ENCODE data around the gene RFX7.
A peak's percentile ranks its signal among the peaks of the same experiment; 100 is the strongest.
"Not testable (repeated sequence)": the region's sequence is repeated elsewhere in the genome, so short reads cannot be mapped to it uniquely, and the experiment has no call there.

RFX7 gene

DNA sequence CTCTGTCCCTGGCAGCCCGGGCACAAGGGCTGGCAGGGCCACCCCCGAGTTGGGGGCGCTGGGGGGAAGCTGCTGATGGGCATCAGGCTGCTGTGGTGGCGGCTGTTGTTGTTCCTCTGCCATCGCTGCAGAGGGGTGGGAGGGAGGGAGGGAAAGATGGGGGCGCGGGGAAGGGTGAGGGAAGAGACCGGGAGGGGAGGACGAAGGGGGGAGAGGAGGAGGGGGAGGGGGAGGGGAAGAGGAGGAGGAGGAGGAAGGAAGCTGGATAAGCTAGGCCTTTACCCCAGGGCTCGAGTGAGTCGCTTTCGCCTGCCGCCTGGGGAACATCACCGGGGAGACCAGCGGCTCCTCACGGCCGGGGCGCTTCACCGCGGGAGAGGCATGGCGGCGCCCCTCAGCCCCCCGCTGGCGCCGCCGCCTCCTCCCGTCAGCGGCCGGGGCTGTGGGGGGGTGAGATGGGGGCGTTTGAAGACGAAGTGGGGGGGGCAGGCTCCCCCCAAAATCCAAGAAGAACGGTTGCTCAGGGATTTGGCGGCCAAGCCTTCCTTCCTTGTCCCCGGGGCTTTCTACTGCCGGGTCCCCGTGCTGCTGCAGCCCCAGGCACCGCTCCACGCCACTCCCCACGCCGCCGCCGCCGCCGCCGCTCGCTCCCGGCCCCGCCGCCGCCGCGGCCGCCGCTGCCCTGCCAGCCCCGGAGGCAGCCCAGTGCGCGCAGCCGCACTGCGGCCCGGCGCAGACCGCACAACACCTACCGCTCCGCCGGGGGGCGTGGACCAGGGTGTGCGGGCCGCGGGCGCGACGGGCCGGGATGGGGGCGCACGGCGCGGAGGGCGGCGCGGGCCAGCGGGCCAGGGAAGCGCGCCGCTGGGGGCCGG is at the start of gene RFX7:
Gene RFX7, minus strand, starts transcription at position 717 of the 875 bp plus-strand sequence. Its CDS starts 594 bp downstream, at position 123.
- DNase-seq (ENCODE audit: low read depth in 2 of 2): peak; percentile 51 to 62

DNA sequence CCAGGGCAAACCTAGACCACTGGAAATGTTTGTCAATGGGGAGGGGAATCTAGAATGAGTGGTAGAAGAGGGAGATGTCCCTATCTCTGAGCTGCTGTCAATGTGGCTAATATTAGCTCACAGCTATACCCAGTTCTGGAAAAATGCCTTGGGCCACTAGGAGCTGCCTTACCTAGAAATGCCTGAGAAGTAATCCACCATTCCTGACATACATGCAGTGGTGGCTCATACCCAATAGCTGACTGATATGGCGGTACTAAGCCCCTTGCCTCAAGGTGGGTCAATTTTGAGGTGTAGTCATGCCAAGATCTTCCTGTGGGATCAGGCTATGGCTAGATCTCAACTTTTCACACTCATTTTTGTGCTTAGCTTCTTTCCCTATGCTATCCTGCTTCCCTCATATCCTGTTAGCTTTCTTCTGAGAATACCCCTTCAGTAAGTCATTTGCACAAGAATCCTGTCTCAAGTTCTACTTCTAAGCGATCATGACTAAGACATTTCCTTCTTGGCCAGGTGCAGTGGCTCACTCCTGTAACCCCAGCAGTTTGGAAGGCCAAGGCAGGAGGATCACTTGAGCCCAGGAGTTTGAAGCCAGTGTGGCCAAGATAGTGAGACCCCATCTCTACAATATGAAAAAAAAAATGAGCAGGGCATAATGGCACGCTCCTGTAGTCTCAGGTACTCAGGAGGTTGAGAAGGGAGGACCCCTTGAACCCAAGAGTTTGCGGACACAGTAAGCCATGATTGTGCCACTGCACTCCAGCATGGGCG is 49.1 kb upstream of the RFX7 start:
- no peak for DNase-seq (ENCODE audit: low read depth in 2 of 2)

DNA sequence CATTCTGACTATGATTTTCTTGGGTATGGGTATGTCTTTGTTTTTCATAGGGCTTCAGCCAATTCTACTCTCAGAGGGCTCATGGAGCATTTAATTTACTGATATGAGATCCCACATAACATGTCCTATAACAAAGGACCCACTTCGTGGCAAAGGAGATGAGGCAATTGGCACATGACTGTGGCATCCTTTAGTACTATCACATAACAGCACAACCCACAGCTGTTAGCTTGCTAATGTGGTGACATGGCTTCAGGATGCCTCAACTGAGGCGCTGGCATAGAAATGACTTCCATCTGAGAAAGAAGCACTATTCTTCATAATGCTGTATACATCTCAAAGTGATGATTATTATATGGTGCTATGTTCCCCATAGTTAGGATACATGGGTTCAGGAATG is 48.1 kb upstream of the RFX7 start:
- DNase-seq (ENCODE audit: low read depth in 2 of 2): no peak

DNA sequence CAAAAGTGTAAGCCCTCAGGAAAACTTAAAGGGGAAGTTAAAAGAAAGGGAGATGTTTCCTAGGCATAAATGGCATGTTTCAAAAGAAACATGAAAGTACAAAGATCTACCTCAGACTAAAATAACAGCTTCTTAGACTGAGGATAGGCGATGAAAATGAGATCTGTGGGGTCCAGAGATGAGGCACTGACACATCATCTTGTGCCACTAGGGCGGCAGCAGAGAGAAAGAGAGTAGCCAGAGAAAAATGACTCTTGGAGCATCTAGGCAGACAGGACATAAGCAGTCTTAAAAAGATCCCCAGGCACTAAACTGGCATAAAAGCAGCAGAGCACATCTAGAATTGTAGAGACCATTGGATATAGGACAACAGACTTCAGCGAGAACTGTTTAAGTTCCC is 42.5 kb upstream of the RFX7 start:
- DNase-seq (ENCODE audit: low read depth in 2 of 2): no peak

DNA sequence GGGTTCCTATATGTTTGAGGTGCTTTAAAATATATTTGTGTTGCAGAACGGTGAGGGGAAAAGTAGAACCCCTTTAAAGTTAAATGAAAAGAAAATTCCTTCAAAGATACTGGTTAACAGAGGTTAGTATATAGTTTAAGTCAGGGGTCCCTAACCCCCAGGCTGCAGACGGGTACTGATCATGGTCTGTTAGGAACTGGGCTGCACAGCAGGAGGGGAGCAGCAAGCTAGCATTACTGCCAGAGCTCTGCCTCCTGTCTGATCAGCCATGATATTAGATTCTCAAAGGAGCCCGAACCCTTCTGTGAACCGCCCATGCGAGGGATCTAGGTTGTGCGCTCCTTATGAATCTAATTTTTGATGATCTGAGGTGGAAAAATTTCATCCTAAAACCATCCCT is 37.5 kb upstream of the RFX7 start:
- DNase-seq (ENCODE audit: low read depth in 2 of 2): no peak

DNA sequence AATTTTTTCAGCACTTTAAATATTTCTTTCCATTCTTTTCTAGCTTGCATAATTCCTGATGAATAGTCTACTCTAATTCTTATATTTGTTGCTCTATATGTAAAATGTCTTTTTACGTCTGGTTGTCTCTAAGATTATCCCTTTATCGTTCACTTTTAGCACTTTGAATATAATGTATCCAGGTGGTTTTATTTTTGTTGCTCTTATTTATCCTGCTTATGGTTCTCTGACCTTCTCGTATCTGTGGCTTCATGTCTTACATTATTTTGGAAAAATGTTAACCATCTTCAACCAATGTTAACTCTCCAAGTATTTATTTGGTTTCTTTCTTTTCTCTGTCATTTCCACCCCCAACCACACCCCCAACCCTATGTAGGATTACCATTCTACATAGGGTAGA is 30.0 kb upstream of the RFX7 start:
- DNase-seq (ENCODE audit: low read depth in 2 of 2): no peak

DNA sequence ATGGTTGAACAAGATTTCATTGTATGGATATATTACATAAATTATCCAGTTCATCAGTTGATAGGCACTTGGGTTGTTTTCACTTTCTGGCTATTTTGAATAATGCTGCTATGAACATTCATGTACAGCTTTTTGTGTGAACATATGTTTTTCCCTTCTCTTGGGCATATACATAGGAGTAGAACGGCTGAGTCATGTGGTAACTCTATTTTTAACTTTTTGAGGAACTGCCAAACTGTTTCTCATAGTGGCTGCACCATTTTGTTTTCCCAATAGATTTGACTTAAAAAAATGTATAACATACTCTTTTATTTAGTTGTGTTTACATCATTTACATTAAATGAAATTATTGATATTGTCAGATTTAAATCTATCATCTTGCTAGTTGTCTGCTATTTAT is 28.8 kb upstream of the RFX7 start:
- no peak for DNase-seq (ENCODE audit: low read depth in 2 of 2)

DNA sequence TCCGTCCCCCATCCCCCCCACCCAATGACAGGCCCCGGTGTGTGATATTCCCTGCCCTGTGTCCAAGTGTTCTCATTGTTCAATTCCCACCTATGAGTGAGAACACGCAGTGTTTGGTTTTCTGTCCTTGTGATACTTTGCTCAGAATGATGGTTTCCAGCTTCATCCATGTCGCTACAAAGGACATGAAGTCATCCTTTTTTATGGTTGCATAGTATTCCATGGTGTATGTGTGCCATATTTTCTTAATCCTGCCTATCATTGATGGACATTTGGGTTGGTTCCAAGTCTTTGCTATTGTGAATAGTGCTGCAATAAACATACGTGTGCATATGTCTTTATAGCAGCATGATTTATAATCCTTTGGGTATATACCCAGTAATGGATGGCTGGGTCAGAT is 22.8 kb upstream of the RFX7 start:
- DNase-seq (ENCODE audit: low read depth in 2 of 2): not testable (repeated sequence)

DNA sequence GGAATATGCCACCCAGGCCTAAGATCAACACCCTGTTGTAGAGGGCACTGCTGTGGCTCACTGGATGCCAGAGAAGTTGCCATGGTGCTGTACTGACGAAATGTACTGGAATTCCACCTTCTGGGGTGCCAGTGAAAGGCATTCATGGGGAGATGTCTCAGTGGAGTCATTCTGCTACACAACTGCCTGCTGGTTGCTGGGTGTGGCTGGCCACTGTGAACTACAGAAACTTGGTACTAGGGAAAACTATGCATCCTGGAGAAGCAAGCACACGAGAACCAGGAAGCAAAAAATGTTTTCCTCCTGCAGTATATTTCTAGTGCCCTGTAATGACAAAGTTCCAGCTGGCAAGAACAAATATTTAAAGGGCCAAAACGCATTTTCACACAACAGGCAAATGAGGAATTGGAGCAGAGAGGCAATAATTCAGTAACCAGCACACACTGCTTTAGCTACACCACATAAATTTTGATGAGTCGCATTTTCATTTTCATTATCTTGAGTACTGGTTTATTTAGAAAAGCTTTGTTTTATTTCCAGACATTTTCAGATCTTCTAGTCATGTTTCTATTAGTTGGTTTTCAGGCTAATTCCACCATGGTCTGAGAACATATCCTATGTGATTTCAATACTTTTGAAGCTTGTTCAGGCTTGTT is 18.3 kb upstream of the RFX7 start:
- DNase-seq (ENCODE audit: low read depth in 2 of 2): no peak

DNA sequence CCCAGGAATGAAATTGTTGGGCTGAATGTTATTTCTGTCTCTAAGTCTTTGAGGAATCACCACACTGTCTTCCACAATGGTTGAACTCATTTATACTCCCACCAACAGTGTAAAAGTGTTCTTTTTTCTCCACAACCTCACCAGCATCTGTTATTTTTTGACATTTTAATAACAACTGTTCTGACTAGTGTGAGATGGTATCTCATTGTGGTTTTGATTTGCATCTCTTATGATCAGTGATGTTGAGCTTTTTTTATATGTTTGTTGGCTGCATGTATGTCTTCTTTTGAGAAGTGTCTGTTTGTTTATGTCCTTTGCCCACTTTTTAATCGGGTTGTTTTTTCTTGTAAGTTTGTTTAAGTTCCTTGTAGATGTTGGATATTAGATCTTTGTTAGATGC is 13.6 kb upstream of the RFX7 start:
- not testable (repeated sequence) for DNase-seq (ENCODE audit: low read depth in 2 of 2)

DNA sequence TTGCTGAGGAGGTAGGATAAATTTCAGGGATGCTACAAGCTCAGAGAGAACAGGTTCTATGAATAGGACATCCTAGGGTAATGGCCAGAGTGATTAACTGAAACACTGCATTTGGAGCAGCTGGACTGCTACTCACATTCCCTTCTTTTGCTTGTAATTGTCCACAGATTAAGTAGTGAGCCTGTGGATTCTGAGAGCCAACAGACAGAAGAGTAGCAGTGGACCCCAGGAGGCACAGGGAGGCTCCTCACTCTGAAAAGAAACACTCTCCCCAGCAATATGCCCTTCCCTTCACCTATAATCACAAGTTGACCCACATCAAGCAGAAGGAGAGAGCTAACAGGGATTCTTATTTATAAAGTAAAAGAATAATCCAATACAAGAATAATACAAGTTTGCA is 10.6 kb upstream of the RFX7 start:
- no peak for DNase-seq (ENCODE audit: low read depth in 2 of 2)

DNA sequence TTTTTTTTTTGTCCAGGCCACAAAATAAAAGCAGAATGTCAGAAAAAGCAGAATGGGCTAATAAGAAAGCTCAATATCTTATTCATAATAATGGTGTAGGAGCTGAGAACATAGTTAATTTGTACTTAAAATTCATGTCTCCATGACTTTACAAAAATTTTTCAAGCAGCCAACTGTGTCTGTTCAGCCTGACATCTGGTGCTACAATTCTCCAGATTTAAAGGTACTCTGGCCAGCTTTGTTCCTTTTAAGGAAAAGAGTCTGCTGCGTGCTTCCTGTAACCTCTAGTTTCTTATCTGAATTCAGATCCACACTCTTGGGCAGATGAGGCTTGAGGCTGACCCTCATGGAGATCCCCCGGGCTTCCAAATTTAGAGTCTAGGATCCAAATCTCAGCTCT is 8.7 kb upstream of the RFX7 start:
- no peak for DNase-seq (ENCODE audit: low read depth in 2 of 2)

DNA sequence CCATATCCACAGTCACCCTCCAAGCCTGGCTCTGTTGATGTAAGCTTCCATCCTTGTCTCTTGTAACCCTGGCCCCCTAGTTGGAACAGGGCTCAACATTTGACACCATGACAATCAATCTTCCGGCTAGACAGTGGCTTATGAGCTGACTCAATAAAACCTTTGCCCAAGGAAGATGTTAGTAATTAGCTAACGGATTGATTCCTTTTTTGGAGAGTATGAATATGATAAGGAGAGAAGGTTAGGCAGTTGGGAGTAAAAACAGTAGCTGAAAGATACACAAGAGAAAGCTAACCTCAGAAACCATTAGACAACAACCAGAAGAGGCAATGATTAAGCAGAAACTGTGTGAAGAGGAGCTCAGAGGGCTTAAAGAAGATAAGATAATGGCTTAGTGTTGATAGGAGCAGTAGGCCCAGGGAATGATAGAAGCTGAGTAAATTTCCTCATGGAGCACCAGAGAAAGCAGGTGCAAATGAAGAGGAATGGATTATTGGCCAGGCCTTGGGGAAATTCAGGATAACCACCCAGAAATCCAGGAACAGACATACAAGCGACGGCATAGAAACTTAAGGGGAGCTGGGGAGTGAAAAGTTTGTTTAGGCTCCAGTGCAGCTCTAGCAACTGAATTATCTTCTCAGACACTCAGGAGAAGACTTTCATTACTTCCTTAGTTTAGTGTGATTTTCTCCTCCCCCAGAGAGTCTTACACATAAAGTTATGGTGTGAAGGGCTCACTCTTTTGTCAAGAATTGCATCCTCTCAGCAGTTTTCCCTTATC is 7.8 kb upstream of the RFX7 start:
- no peak for DNase-seq (ENCODE audit: low read depth in 2 of 2)

DNA sequence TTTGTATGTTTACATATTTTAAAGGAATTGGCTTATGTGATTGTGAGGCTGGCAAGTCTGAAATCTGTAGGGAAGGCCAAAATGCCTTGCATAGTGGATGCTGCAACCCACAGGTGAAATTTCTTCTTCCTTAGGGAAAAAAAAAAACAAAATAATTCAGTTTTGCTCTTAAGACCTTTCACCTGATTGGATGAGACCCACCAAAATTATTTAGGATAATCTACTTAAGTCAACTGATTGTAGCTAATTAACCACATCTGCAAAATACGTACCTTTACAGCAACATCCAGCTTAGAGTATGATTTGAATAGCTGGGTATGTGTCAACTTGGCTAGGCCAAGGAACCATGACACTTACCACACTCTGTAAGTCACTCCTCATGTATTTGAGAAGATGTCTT is 6.9 kb upstream of the RFX7 start:
- no peak for DNase-seq (ENCODE audit: low read depth in 2 of 2)

DNA sequence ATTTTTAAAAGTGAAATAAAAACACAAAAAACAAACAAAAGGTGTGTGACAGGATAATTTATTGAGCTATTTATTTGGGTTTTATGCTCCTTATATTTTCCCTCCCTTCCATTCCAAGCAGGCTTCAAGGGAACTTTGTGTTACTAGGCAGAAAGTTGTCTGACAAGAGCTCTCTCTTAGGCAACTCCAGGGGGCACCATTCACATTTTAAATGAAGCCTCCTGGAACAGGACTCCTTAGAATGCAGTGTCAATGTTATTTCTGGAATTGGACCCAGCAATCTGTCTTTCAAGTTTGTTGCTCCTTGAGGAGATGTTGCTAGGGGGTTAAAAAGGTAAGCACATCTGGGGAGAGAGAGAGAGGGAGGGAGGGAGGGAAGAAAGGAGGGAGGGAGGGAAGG is 5.4 kb upstream of the RFX7 start:
- DNase-seq (ENCODE audit: low read depth in 2 of 2): no peak

DNA sequence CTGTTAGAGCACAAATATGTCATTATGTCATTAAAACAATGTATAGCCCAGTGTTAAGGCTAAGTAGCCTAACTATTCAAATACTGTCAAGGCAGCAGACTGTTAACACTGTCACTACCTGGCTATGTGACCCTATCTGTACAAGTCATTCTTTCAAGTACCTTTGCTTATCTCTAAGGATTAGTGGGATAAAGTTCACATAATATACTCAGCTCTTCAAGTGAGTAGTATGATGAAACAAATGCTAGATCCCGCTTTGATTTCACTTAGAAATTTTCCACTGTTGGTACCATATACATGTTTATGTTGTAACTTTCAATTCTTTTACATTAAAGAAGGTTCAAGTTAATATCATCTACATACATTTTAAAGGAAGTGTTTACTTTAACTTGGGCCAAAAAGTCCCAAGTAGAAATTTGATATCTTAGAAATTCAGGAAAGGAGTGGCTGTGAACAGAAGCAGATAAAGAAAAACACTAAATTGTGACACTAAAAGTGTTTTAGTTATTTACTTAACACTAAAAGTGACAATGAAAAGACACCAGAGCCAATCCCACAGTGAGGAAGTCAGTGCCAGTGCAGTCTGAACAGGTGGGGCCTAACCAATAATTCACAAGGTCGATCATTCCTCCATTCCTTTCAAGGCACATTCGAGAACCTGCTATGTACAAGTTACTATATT is 4.8 kb upstream of the RFX7 start:
- no peak for DNase-seq (ENCODE audit: low read depth in 2 of 2)

DNA sequence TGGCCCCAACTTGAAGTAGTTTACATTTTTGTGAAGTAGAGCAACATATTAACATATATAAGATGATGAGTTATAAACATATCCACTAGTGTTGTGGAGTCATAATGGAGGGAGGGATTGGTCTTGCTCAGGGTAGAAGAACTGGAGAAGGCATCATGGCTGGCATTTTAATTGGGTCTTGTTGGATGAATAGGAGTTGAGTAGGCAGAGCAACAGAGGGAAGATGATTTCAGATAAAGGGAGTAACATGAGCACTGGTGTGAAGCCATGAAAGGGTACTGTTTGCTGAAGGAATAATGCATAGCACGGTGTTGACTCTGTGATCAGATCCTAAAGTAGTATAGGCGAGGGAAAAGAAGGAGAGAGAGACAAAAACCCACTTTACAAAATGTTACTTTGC is 3.6 kb upstream of the RFX7 start:
- DNase-seq (ENCODE audit: low read depth in 2 of 2): no peak

DNA sequence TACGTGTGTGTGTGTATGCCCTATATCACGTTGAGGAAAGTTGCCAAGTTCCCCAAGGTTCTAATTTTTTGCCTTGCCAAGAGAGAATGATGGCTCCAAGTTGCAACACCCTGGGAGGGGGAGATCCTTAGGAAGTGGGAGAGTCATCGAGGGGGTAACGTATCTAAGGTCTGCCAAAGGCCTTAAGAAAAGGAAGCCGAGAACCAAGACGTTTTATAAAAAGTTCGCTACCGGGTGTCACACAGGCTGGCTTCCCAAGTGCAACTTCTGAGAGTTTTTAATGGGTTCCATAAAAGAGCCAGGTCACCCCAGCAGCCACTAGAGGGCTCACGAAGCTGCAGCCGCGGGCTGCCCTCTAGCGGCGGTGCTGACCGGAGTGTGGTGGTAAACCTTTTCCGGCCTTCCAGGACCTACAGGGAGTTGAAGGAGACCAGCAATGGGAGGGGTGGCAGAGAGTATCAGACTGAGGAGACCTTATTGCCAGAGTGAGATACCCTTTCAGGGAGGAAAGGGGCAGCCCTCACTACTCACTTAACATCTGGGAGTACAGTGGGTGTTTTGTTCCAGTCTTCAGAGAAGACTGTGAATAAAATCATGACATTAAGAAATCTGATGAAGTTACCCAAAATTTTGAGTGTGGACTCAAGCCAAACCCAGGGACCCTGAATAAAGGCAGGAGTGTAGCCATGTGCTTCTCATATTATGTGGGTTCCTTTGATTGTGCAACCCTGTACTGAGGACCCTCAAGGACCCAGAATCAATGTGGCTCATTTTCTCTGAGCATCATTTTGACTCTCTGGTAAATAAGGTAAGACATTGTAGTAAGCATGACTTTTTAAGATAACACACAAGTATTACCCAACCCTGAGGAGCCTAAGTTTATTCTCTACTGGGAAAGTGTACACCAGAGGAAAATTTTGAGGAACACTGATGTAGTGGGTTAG is 2.5 kb upstream of the RFX7 start:
- peak; percentile 69 to 71 for DNase-seq (ENCODE audit: low read depth in 2 of 2)

DNA sequence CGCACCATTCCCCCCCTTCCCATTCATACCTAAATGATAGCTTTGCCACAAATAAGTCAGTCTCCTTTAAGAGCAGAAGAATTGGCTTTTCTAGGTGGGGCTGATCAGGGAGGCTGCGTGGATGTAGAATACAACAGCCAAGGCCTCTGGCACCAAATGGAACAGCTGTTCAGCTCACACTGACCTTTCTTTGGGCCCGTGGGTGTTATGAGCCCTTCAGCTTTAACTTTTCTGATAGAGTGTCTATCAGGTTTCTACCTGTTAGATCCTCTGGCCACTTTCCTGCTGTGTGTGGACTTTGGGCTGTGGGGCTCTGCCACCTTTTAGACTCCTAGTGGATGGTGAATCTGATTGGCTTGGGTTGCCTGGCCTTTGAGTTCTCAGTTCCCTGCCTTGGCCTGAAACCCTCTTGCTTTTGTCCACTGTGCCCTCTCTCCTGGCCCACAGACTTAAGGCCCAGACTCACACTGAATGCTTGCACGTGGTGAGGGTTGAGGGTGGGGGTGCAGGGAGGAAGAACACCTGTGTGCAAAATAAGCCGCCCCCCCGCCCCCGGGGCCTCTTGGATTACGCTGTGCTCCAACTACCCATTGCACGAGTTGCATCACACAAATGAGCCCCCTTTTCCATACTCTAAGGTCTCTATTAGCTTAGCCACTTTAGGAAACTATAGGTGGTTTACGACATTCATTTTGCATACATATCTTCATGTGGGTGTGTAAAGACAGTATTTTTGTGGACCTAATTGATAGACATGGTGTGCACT is 1.3 kb upstream of the RFX7 start:
- no peak for DNase-seq (ENCODE audit: low read depth in 2 of 2)
